GM18520 (cell line): Measurements from ENCODE around the gene ZNF526.

Source experiments
- ATAC-seq: cut with Tn5 transposase; IDR thresholded peaks from one replicate; pipeline ENCODE4 v1.9.1; 2021; ENCODE audit not compliant: unreplicated experiment

Gene ZNF526, protein sequence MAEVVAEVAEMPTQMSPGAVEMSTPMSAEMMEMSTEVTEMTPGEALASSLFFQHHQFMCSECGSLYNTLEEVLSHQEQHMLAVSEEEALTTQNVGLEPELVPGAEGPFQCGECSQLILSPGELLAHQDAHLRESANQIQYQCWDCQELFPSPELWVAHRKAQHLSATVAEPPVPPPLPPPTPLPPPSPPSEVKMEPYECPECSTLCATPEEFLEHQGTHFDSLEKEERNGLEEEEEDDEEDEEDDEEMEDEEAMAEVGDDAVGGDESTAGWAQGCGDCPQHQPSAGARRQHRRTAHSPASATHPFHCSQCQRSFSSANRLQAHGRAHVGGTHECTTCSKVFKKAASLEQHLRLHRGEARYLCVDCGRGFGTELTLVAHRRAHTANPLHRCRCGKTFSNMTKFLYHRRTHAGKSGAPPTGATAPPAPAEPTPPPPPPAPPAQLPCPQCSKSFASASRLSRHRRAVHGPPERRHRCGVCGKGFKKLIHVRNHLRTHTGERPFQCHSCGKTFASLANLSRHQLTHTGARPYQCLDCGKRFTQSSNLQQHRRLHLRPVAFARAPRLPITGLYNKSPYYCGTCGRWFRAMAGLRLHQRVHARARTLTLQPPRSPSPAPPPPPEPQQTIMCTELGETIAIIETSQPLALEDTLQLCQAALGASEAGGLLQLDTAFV

GRCh38 chr19:42219812-42220750 is at the start of gene ZNF526:
TSS of gene ZNF526 (plus strand) at chr19:42220312. CDS start at chr19:42224404, 4,092 bp downstream.
- ATAC-seq: peak; percentile 72

DNA sequence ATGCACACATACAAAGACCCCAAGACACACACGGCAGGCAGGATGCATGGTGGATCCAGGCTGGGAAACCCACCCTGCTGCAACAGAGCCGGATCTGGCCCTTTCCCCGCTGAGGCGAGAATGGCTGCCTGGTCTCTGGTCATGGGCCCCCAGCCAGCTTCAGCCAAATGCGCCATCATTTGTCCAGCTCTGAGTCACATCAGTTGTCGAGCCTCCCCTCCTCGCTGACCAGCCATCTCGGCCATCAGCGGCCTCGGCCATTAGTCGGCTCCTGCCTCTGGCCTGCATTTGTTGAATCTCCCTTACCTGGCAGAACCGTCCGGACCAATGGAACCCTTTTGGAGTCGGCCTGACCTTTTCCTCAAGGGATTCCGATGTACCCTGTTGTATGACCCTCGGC is 49.4 kb upstream of the ZNF526 start:
- ATAC-seq: no peak

DNA sequence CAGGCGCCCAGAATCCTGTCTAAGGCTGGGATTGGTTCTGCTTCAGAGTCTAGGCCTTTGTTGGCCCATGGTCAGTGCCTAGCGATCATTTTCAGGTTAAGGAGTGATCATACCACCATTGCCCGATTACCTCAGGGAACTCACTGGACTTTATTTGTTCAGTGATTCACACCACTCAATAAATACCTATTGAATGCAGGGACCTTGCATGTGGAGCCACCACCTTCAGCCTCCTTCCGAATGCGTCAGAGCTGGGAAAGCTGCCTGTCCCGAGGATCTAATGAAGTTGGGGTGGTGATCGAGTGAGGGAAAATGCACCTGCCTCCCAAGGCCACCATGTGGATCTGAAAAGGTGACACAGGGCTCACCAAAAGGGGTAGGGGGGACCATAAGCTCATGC is 47.9 kb upstream of the ZNF526 start:
- no peak for ATAC-seq

DNA sequence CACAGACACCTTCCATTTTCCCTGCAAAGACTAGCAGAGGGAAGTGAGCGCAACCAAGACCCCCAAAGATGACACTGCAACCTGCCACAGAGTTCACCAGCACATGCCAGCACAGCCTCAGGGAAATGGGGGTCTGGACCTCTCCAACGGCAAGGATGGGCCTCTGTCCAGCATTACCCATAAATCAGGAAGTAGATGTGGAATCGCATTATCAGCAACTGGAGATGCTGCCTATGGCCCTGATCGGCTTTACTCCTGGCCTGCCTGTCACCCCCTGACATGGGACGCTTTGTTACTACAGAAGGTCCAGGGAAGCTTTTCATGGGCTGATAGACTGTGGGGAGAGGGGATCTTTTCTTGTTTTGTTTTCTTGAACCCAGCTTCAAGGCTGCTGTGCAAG is 46.4 kb upstream of the ZNF526 start:
- no peak for ATAC-seq

- no peak for ATAC-seq
Observed at GRCh38 chr19:42174188-42174587, 45.9 kb upstream of the ZNF526 start.

DNA sequence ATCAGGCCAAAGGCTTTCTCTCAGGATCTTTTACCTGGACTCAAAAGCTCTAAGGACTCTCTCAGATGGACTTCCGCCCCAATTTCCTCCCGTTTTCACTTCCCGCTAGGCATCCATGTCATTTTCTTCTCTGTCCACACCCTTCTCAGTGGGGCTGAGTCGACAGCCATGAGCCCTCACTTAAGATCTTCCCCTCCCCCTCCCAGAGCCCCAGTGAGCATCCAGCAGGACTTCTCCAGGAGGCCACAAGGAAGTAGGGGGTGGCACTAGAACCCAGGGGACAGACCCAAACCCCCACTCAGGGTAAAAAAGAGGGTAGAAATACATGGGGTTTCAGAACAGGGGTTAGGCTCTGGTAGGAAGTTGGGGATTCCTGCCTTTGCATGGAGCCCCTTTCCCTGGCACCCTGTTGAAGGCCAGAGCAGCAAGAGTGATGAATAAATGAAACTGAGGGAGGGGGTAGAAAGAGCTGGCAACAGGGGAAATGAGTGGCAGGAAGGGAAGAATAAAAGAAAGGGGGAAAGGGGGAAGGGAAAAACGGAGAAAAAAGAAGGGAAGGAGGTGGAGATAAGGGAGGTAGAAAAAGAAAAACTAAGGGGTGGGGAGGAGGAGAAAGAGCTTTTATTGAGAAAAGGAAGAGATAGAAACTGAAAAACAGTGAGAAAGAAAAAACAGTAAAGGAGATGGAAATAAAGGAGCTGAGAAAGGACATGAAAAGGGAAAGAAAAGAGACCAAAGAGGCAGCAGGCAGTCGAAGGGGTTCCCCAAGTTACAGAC is 45.0 kb upstream of the ZNF526 start:
- ATAC-seq: no peak

DNA sequence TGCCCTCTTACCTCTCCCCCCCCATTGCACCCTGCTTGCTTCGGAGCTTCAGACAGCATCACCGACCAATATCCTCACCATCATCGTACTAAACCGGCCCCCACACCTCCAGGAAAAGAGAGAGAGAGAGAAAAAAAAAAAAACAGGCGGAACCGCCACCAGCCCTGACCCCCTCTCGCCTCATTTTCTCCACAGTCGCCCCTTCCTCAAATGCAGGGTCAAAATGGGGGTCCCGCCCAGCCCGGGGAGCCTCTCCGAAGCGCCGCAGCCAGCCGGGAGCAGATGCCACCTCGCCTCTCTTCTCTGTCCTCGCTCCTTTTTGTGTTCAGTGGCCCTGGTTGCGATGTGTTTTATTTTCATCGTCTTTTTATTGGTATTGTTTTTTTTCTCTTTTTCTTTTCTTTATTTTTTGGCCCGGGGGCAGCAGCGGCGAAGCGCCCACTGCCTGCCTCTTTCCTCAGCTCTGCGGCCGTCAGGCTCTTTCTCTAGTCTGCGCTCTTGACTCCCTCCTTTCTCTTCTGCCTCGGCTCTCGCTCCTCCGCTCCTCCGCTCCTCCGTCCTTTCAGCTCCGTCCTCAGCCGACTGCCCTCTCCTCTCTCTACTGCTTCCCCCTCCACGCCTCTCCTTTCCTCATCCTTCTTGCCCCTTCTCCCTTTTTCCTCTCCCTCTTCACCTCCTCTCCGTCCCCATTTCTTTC is 44.0 kb upstream of the ZNF526 start:
- no peak for ATAC-seq

GRCh38 chr19:42176649-42176989 is 43.5 kb upstream of the ZNF526 start:
- ATAC-seq: no peak

DNA sequence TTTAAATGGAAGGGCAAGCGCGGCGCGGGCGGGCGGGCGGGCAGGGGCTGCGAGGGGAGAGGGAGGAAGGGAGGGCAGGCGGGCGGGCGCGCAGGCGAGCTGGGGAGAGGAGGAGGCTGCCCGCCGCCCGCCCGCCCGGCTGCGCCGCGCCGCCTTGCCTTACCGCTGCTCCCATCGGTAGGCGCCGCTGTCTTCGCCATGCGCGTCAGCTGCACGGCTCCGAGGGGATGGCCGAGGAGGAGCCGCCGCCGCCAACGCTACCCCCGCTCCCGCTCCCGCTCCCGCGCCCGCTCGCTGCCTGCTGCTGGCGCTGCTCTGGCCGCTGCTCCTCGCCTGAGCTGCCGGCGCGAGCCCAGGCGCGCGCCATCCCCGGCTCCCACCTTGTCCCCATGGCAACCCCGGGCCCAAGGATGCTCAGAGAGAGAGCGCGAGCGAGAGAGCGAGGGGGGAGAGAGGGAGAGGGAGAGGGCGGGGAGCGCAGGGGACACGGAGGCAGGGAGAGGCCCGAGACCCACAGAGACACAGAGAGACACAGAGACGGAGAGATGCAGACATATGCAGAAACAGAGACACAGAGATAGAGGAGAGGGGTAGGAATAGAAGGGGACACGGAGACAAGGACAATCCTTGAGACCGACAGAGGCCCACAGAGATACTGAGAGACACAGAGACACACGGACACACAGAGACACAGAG is 43.0 kb upstream of the ZNF526 start:
- no peak for ATAC-seq

- no peak for ATAC-seq
Observed at GRCh38 chr19:42177686-42178019, 42.5 kb upstream of the ZNF526 start.

GRCh38 chr19:42178791-42179674 is 41.1 kb upstream of the ZNF526 start:
- no peak for ATAC-seq

DNA sequence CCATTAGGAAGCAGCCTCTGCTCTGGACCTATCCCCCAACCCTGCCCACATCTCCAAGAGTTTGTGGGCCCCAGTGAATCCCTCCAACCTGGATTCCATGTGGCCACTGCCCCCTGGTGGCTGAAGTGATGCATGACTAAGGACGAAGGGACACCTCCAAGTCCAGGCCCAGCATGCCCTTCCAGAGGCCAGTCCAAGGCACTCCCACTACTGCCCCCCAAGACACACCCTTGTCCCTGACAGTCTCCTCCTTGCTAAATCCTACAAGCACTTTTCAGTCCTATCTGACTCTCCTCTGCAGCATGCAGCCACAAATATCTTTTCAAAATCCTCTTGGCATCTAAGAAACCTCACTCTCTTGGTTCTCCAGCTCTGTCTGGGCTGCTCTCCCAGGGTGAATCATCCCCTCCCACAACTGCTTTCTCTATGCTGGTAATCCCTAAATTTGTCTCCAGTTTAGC is 35.7 kb upstream of the ZNF526 start:
- ATAC-seq: no peak

DNA sequence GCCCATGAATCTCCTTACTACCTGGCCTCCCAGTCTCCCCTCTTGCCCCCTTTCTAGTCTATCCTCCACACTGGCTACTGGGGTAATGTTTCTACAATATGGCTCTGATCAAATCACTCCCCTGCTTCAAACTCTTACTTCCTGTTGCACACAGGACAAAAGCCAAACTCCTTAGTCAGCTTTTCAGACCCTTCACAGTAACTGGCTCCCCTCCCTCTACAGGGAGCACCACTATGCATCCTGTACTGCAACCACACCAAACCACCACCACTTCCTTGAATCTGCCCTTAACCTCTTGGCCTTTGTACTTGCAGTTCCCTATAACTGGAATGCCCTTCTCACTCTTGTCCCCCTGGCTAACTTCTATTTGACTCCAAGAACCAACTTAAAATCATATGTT is 34.8 kb upstream of the ZNF526 start:
- no peak for ATAC-seq

DNA sequence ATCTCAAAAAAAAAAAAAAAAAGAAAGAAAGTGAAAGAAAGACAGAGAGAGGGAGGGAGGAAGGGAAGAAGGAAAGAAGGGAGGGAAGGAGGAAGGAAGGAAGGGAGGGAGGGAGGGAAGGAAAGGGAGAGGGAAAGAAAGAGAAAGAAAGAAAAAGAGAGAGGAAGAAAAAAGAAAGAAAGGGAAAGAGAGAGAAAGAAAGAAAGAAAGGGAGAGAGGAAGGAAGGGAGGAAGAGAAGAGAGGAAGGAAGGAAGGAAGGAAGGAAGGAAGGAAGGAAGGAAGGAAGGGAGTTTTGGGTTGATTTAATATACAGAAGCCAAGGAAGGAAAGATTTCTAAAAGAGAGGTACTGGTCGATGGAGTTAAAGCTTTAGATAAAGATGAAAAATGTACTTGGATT is 31.4 kb upstream of the ZNF526 start:
- no peak for ATAC-seq

GRCh38 chr19:42189133-42189532 is 31.0 kb upstream of the ZNF526 start:
- ATAC-seq: no peak

DNA sequence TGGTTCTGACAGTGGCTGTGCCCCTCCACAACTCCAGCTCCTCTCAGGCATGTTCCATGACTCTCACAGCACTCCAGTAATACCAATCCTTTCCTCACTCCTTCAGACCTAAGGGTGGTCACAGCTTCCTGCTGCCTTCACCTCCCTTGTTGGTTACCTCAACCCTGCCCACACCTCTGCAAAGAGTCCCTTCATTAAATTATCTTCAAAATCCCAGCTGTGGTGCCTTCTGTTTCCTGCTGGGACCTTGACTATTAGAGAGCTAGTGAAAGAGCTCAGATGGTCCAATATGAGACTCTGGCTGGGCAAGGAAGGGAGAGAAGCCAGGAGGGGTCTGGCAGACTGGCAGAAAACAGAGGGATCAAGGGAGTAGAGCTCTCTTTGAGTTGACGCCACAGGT is 28.8 kb upstream of the ZNF526 start:
- no peak for ATAC-seq

DNA sequence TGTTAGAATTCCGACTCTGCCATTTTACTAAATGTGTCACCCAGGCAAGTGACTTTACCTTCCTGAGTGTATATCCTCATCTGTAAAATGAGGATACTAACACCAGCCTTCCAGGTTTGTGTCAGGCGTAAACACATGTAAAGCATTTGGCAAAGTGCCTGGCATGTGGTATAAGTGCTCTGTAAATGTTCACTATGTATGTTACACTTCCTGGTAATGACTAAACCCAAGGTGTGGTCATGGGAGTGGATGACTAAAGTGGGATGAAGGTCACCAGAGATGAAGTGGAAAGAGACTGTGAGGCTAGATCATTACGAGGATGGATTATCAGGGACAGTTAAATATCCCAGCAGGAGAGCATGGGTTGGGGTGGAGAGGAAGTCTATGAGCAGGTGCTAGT is 28.3 kb upstream of the ZNF526 start:
- ATAC-seq: no peak

DNA sequence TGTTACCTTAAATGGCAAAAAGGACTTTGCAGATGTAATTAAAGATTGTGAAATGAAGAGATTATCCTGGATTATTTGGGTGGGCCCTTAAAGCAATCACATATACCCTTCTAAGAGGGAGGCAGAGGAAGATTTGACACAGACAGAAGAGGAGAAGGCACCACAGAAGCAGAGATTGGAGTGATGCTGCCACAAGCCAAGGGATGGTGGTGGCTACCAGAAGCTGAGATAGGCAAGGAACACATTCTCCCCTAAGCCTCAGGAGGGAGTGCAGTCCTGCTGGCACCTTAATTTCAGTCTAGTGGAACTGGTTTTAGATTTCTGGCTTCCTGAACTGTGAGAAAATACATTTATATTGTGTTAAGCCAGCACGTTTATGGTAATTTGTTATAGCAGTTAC is 26.8 kb upstream of the ZNF526 start:
- no peak for ATAC-seq

DNA sequence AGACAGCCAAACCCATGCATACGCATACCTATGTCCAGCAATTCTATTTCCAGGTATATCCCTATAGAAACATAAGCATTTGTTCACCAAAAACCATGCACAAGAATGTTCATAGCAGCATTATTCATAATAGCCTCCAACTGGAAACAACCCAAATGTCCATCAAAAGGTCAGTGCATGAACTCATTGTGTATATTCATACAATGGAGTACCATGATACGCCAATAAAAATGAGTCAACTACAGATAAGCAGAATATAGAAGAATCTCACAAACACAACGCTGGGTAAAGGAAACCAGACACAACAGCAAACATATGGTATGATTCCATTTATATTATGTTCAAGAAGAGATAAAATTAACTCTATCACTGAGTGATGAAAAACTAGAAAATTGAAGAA is 26.4 kb upstream of the ZNF526 start:
- ATAC-seq: no peak
